C4-2B (cell line): ENCODE results near the gene DIABLO.

ENCODE experiments used
- H3K27ac ChIP-seq: fragments of 450-650 bp; 2 replicates; pipeline ENCODE4 v1.5.1; 2017
- CTCF ChIP-seq: fragments of 450-650 bp; conservative IDR thresholded peaks from 2 replicates; pipeline ENCODE4 v1.5.1; 2017; ENCODE audit warnings: mild to moderate bottlenecking
- ZFX ChIP-seq: fragments of 450-650 bp; IDR thresholded peaks from 2 replicates; pipeline ENCODE4 v1.6.1; 2017

The DIABLO gene

GRCh38 chr12:122230798-122231197, 4.9 kb upstream of the DIABLO start:
- no peak for TF ChIP-seq ZFX
- no peak for TF ChIP-seq CTCF
- no peak overlapping the region for H3K27ac ChIP-seq

DNA sequence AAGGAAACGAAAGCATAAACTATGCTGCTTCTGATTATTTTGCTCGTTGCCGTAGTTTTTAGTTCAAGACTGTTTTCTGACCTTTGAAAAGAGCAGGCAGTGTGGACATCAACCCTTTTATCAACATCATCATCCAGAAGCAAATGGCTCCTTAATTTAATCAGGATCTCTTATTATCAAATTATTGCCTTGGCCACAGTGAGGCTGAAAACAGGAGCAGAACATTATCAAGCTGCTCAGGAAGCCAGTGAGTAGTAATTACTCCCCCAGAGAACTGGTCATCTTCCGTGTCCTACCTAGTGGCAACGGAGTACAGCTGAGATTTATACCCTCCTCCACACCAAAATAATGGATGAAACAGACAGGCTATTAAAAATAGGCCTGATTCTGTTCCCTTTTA, 2.2 kb upstream of the DIABLO start:
- no peak overlapping the region for H3K27ac ChIP-seq
- TF ChIP-seq ZFX (no peak), CTCF (no peak)

GRCh38 chr12:122227341-122227740, 1.5 kb upstream of the DIABLO start:
- TF ChIP-seq CTCF (no peak), ZFX (no peak)
- no peak overlapping the region for H3K27ac ChIP-seq

DNA sequence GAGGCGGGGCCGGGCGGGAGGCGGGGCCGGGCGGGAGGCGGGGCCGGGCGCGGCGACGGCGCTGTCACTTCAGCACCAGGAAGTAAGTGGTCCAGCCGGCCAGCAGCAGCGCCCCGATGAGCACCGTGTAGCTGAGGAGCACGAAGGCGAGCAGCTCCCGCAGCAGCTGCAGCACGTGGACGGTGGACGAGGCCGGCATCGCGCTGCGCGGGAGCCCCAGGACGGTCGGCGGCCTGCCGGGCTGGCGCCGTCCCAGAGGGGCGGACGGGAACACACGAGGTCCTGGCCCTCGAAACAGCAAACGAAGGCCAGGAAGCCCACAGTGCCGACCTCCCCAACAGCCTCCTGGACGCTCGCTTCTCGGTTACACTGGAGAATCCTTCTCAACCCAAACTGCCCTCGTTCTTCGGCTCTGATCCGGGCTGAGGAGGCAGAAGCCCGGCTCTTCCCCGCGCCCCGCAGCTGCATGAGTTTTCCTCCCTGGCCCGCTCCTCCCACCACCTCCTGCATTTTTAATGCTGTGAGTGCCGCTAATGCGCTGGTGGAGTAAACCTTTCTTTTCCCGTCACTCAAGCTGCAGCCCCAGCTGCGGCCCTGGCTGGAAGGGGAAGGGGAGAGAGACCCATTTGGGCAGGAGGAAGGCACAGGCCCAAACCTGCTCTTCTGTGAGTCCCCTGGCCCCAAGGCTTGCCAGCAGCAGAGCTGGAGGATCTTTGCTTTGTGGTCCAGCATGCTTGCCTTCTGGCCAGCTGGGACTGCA, 694 bp upstream of the DIABLO start:
- peak overlapping the region; percentile 60 for H3K27ac ChIP-seq
- no peak for TF ChIP-seq ZFX
- no peak for TF ChIP-seq CTCF

- TF ChIP-seq ZFX (no peak), CTCF (no peak)
- H3K27ac ChIP-seq = no peak overlapping the region
Observed at GRCh38 chr12:122216445-122216844, 9.4 kb downstream of the DIABLO start.

- no peak overlapping the region for H3K27ac ChIP-seq
- TF ChIP-seq CTCF = peak; percentile 18; the same call in 1 of the 2 replicates
- TF ChIP-seq ZFX = no peak
Observed at GRCh38 chr12:122215771-122216170, 10.1 kb downstream of the DIABLO start.

DNA sequence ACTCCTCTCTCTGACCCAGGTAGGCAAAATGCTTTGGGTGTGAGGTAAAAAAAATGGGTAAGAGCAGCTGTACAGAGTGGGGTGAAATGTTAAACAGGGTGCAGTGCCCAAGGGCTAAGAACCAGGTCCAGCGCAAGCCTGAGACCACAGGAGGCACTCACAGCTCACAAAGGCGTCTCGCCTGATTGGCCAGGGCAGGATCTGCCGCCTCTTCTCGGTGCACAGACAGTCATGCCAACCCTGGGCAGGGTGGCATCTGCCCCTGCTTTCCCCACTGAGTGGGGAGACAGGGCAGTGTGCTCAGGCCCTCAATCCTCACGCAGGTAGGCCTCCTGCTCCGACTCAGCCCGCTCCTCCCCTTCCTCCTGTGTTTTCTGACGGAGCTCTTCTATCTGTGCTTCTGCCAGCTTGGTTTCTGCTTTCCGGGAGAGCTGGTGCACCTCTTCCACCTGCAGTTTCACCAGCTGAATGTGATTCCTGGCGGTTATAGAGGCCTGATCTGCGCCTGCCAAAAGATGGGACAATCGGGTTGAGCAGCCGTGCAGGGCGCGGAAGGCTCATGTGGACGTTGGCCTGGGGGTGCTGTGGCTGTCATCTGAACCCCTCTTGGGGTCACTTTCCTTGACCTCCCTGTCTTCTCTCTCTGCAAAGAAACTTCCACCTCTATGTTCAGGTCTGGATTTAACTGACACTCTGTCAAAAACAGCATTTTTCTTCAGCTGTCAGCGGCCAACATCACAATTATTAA, 17.6 kb downstream of the DIABLO start:
- no peak overlapping the region for H3K27ac ChIP-seq
- TF ChIP-seq CTCF (no peak), ZFX (no peak)
